Measurements from ENCODE around the gene MEDAG.

GRCh38 chr13:30928978-30929377 is 22.9 kb downstream of the MEDAG start:
- TF ChIP-seq CTCF (IDR thresholded peaks at IDR 0.05) (no peak), POLR2A (IDR thresholded peaks at IDR 0.05) (no peak)

Data from Peyer's patch (tissue), 4 donors.